H9 (cell line): ENCODE data around the gene THPO. TPM values are rescaled to one million over a fixed set of nuclear protein-coding genes. Genes with fewer than 3 reads are reported as not detected.

Experiments
- DNase-seq: peaks from one replicate; pipeline ENCODE4 v3.0.0-alpha.2; 2017
- H2AFZ ChIP-seq: one replicate; pipeline ENCODE4 v1.6.1; 2013; ENCODE audit warnings: mild to moderate bottlenecking, low read length, control low read depth, moderate library complexity
- H2AK5ac ChIP-seq: 2 replicates; pipeline ENCODE4 v1.6.1; 2013; ENCODE audit warnings: low read length, control low read depth, mixed read lengths; ENCODE audit not compliant: insufficient read length
- H2BK120ac ChIP-seq: one replicate; pipeline ENCODE4 v1.6.1; 2013; ENCODE audit warnings: low read depth, mild to moderate bottlenecking, low read length, control low read depth, inconsistent platforms; ENCODE audit not compliant: poor library complexity, severe bottlenecking
- H2BK12ac ChIP-seq: 2 replicates; pipeline ENCODE4 v1.6.1; 2013; ENCODE audit warnings: low read length, control low read depth, mixed read lengths, low read depth; ENCODE audit not compliant: insufficient read length
- H2BK15ac ChIP-seq: 2 replicates; pipeline ENCODE4 v1.6.1; 2013; ENCODE audit warnings: low read depth, low read length, control low read depth
- H2BK20ac ChIP-seq: one replicate; pipeline ENCODE4 v1.6.1; 2013; ENCODE audit warnings: low read depth, mild to moderate bottlenecking, low read length, control low read depth, inconsistent platforms; ENCODE audit not compliant: poor library complexity, severe bottlenecking
- H2BK5ac ChIP-seq: 2 replicates; pipeline ENCODE4 v1.6.1; 2013; ENCODE audit warnings: low read length, control low read depth, mixed read lengths; ENCODE audit not compliant: insufficient read length
- H3K14ac ChIP-seq: 2 replicates; pipeline ENCODE4 v1.6.1; 2013; ENCODE audit warnings: low read length, control low read depth; ENCODE audit not compliant: insufficient read depth
- H3K18ac ChIP-seq: 2 replicates; pipeline ENCODE4 v1.6.1; 2013; ENCODE audit warnings: low read depth, mild to moderate bottlenecking, mixed read lengths, low read length, control low read depth; ENCODE audit not compliant: insufficient read length
- H3K23ac ChIP-seq: 2 replicates; pipeline ENCODE4 v1.6.1; 2013; ENCODE audit warnings: low read length, control low read depth, mixed read lengths, low read depth; ENCODE audit not compliant: insufficient read length
- H3K23me2 ChIP-seq: 2 replicates; pipeline ENCODE4 v1.6.1; 2013; ENCODE audit warnings: low read depth, mild to moderate bottlenecking, mixed read lengths, low read length, control low read depth; ENCODE audit not compliant: insufficient read length, poor library complexity, severe bottlenecking
- H3K27ac ChIP-seq: 2 replicates; pipeline ENCODE4 v1.5.1; 2013; ENCODE audit warnings: low read length, control low read depth, mixed read lengths, low read depth; ENCODE audit not compliant: insufficient read length
- H3K27me3 ChIP-seq: 2 replicates; pipeline ENCODE4 v1.6.1; 2013; ENCODE audit warnings: low read length, control low read depth, inconsistent platforms; ENCODE audit not compliant: insufficient read depth
- H3K4ac ChIP-seq: 2 replicates; pipeline ENCODE4 v1.6.1; 2013; ENCODE audit warnings: low read depth, mild to moderate bottlenecking, control low read depth, inconsistent platforms, low read length, moderate library complexity
- H3K4me1 ChIP-seq: 2 replicates; pipeline ENCODE4 v1.6.1; 2013; ENCODE audit warnings: low read length, control low read depth, inconsistent platforms; ENCODE audit not compliant: insufficient read depth
- H3K4me2 ChIP-seq: 2 replicates; pipeline ENCODE4 v1.6.1; 2013; ENCODE audit warnings: low read length, control low read depth, mixed read lengths; ENCODE audit not compliant: insufficient read length, insufficient read depth
- H3K56ac ChIP-seq: 2 replicates; pipeline ENCODE4 v1.6.1; 2013; ENCODE audit warnings: low read depth, mild to moderate bottlenecking, mixed read lengths, low read length, control low read depth; ENCODE audit not compliant: insufficient read length
- H3K79me1 ChIP-seq: 2 replicates; pipeline ENCODE4 v1.6.1; 2013; ENCODE audit warnings: low read depth, mild to moderate bottlenecking, moderate library complexity, low read length, control low read depth, inconsistent platforms; ENCODE audit not compliant: insufficient read depth, poor library complexity, severe bottlenecking
- H3K79me2 ChIP-seq: 2 replicates; pipeline ENCODE4 v1.6.1; 2013; ENCODE audit warnings: low read length, control low read depth, inconsistent platforms; ENCODE audit not compliant: insufficient read depth
- H3K9ac ChIP-seq: 2 replicates; pipeline ENCODE4 v1.6.1; 2013; ENCODE audit warnings: low read length, control low read depth, mixed read lengths; ENCODE audit not compliant: insufficient read length; ENCODE audit errors: extremely low read depth
- H3K9me3 ChIP-seq: one replicate; pipeline ENCODE4 v1.6.1; 2013; ENCODE audit warnings: low read depth, low read length, inconsistent platforms; ENCODE audit not compliant: control insufficient read depth
- H3T11ph ChIP-seq: one replicate; pipeline ENCODE4 v1.6.1; 2013; ENCODE audit warnings: mild to moderate bottlenecking, low read length, control low read depth, inconsistent platforms
- H4K20me1 ChIP-seq: one replicate; pipeline ENCODE4 v1.6.1; 2013; ENCODE audit not compliant: control insufficient read depth, insufficient read length, insufficient read depth
- H4K5ac ChIP-seq: 2 replicates; pipeline ENCODE4 v1.6.1; 2013; ENCODE audit warnings: low read depth, mild to moderate bottlenecking, mixed read lengths, low read length, control low read depth; ENCODE audit not compliant: insufficient read length
- H4K8ac ChIP-seq: replicated peaks from 2 replicates; pipeline ENCODE4 v1.6.1; 2013; ENCODE audit warnings: low read length, control low read depth, mixed read lengths, low read depth; ENCODE audit not compliant: insufficient read length
- H4K91ac ChIP-seq: 2 replicates; pipeline ENCODE4 v1.6.1; 2013; ENCODE audit warnings: low read depth, mild to moderate bottlenecking, moderate library complexity, mixed read lengths, low read length, control low read depth; ENCODE audit not compliant: insufficient read length
- H3K27ac Mint-ChIP-seq, 3 experiments: 2 replicates in 2 of 3; 3 replicates in 1 of 3; pipeline ENCODE4 v1.8.0; 2020 to 2021; ENCODE audit warnings: mixed read lengths in 3 of 3, mild to moderate bottlenecking in 1 of 3, moderate library complexity in 1 of 3
- H3K27me3 Mint-ChIP-seq: 2 replicates; pipeline ENCODE4 v1.8.0; 2021; ENCODE audit warnings: low read depth, mild to moderate bottlenecking, moderate library complexity, mixed read lengths
- H3K36me3 Mint-ChIP-seq, 3 experiments: 2 replicates in 2 of 3; 3 replicates in 1 of 3; pipeline ENCODE4 v1.8.0; 2020 to 2021; ENCODE audit warnings: low read depth in 3 of 3, mixed read lengths in 3 of 3; ENCODE audit not compliant: insufficient read depth in 1 of 3
- H3K4me1 Mint-ChIP-seq, 2 experiments: 2 replicates each; pipeline ENCODE4 v1.8.0; 2020; ENCODE audit warnings: mixed read lengths in 2 of 2
- H3K4me3 Mint-ChIP-seq, 2 experiments: 2 replicates in 1 of 2; 3 replicates in 1 of 2; pipeline ENCODE4 v1.8.0; 2020 to 2021; ENCODE audit warnings: mild to moderate bottlenecking in 2 of 2, mixed read lengths in 2 of 2, moderate library complexity in 1 of 2
- H3K9me3 Mint-ChIP-seq, 2 experiments: 2 replicates in 1 of 2; 3 replicates in 1 of 2; pipeline ENCODE4 v1.8.0; 2020; ENCODE audit warnings: mild to moderate bottlenecking in 2 of 2, mixed read lengths in 2 of 2, moderate library complexity in 1 of 2
- WGBS: extraction: QIAGEN DNeasy Blood & Tissue Kit; methylation state at CpG from one replicate; pipeline ENCODE4 v1.1.7; 2013; ENCODE audit warnings: missing lambda C conversion rate, low lambda C conversion rate, mixed read lengths; ENCODE audit not compliant: insufficient read length; ENCODE audit errors: extremely low coverage; 5-methylcytosine and 5-hydroxymethylcytosine counted together
- total RNA-seq: library from RNA; stranded (reverse); gene quantifications from 2 replicates; pipeline ENCODE4 v1.2.1, GENCODE V29; 2021
- TF ChIP-seq, protein P1 (sequence below): fragments of 200-600 bp; sonication (generic); conservative IDR thresholded peaks from 3 replicates; pipeline ENCODE4 v1.8.0; 2021; ENCODE audit warnings: antibody characterized with exemption, mild to moderate bottlenecking

Gene THPO
- total RNA-seq, 1 experiment from 2014 or later: 0.85 TPM

DNA sequence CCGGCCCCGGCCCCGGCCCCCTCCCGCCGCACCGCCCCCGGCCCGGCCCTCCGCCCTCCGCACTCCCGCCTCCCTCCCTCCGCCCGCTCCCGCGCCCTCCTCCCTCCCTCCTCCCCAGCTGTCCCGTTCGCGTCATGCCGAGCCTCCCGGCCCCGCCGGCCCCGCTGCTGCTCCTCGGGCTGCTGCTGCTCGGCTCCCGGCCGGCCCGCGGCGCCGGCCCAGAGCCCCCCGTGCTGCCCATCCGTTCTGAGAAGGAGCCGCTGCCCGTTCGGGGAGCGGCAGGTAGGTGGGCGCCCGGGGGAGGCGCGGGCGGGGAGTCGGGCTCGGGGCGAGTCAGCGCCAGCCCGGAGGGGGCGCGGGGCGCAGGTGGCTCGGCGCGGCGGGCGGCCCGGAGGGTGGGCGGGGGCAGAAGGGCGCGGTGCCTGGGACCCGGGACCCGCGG is 2.2 kb upstream of the THPO start:
- no peak overlapping the region for H3K9ac ChIP-seq
- no peaks in the 10 kb centered on the region for H3K36me3 Mint-ChIP-seq

More for the DNA sequence above, 2.2 kb upstream of the THPO start:
- Histone ChIP-seq H4K20me1 (peaks cover 2% of the 10 kb centered on the region), H3K23ac (no peak overlapping the region), H2BK120ac (no peak overlapping the region), H3T11ph (no peak overlapping the region), H3K27me3 (peaks cover 33% of the 10 kb centered on the region), H3K9me3 (no peaks in the 10 kb centered on the region), H2BK5ac (no peak overlapping the region), H4K8ac (no peak overlapping the region), H4K91ac (no peak overlapping the region), H2BK15ac (no peak overlapping the region), H4K5ac (no peak overlapping the region), H3K56ac (no peak overlapping the region), H2BK12ac (no peak overlapping the region), H2BK20ac (no peak overlapping the region), H3K4me2 (peak overlapping the region; percentile 80), H3K4ac (no peak overlapping the region), H3K18ac (no peak overlapping the region), H2AK5ac (no peak overlapping the region), H3K79me1 (no peaks in the 10 kb centered on the region), H3K79me2 (no peaks in the 10 kb centered on the region), H3K4me1 (peaks cover 9% of the 10 kb centered on the region; the same call in 1 of the 2 replicates), H3K14ac (no peak overlapping the region), H3K27ac (no peak overlapping the region), H3K23me2 (peaks cover 9% of the 10 kb centered on the region), H2AFZ (no peak overlapping the region)
- peaks cover 0 to 3% of the 10 kb centered on the region in 2 experiments; a peak in 3 of 5 replicates for H3K9me3 Mint-ChIP-seq
- peak overlapping the region in 1 of 2 experiments; percentile 29; a peak in 2 of 5 replicates for H3K4me3 Mint-ChIP-seq
- no CpG with 5 or more reads among the region's 62 CpGs for WGBS
- peak; percentile 71 for DNase-seq
- H3K27ac Mint-ChIP-seq: no peak overlapping the region
- peaks cover 38 to 39% of the 10 kb centered on the region in 2 experiments for H3K4me1 Mint-ChIP-seq
- TF ChIP-seq, protein P1, sequence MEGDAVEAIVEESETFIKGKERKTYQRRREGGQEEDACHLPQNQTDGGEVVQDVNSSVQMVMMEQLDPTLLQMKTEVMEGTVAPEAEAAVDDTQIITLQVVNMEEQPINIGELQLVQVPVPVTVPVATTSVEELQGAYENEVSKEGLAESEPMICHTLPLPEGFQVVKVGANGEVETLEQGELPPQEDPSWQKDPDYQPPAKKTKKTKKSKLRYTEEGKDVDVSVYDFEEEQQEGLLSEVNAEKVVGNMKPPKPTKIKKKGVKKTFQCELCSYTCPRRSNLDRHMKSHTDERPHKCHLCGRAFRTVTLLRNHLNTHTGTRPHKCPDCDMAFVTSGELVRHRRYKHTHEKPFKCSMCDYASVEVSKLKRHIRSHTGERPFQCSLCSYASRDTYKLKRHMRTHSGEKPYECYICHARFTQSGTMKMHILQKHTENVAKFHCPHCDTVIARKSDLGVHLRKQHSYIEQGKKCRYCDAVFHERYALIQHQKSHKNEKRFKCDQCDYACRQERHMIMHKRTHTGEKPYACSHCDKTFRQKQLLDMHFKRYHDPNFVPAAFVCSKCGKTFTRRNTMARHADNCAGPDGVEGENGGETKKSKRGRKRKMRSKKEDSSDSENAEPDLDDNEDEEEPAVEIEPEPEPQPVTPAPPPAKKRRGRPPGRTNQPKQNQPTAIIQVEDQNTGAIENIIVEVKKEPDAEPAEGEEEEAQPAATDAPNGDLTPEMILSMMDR: no peak
- peaks cover 91% of the 10 kb centered on the region for H3K27me3 Mint-ChIP-seq
